Measurements from ENCODE around the gene FBXL17. TPM values are rescaled to one million over a fixed set of nuclear protein-coding genes. Genes with fewer than 3 reads are reported as not detected.
A peak's percentile ranks its signal among the peaks of the same experiment; 100 is the strongest.

Gene FBXL17
- total RNA-seq, 1 donor from 2014 or later, result 15.9 TPM

- no peak for TF ChIP-seq CTCF (IDR thresholded peaks at IDR 0.05; ENCODE audit: unreplicated experiment)
- H3K27ac Mint-ChIP-seq, result no peak overlapping the region
- no peak for DNase-seq (ENCODE audit: low spot score, unreplicated experiment)
- no peak overlapping the region for H3K4me3 Mint-ChIP-seq (ENCODE audit: low read depth)
- no peaks in the 10 kb centered on the region for H3K36me3 Mint-ChIP-seq (ENCODE audit: insufficient read depth)
- H3K4me1 Mint-ChIP-seq (ENCODE audit: low read depth), result peaks cover 31% of the 10 kb centered on the region
- no peaks in the 10 kb centered on the region for H3K9me3 Mint-ChIP-seq (ENCODE audit: low read depth)
- H3K27me3 Mint-ChIP-seq, result no peaks in the 10 kb centered on the region
Measured at GRCh38 chr5:108260858-108261170, 121.1 kb downstream of the FBXL17 start.

- peak; percentile 96 for TF ChIP-seq CTCF (IDR thresholded peaks at IDR 0.05; ENCODE audit: unreplicated experiment)
- Mint-ChIP-seq H3K27ac (peak overlapping the region; percentile 2), H3K9me3 (ENCODE audit: low read depth) (no peaks in the 10 kb centered on the region), H3K4me3 (ENCODE audit: low read depth) (no peak overlapping the region), H3K4me1 (ENCODE audit: low read depth) (peaks cover 34% of the 10 kb centered on the region), H3K36me3 (ENCODE audit: insufficient read depth) (no peaks in the 10 kb centered on the region), H3K27me3 (no peaks in the 10 kb centered on the region)
- DNase-seq (ENCODE audit: low spot score, unreplicated experiment), result peak; percentile 50
Measured at GRCh38 chr5:108260117-108260857, 121.6 kb downstream of the FBXL17 start.

- H3K9me3 Mint-ChIP-seq (ENCODE audit: low read depth), result no peaks in the 10 kb centered on the region
- DNase-seq (ENCODE audit: low spot score, unreplicated experiment), result no peak
- no peak overlapping the region for H3K4me3 Mint-ChIP-seq (ENCODE audit: low read depth)
- no peak for TF ChIP-seq CTCF (IDR thresholded peaks at IDR 0.05; ENCODE audit: unreplicated experiment)
- no peaks in the 10 kb centered on the region for H3K36me3 Mint-ChIP-seq (ENCODE audit: insufficient read depth)
- H3K27me3 Mint-ChIP-seq, result no peaks in the 10 kb centered on the region
- peak overlapping the region; percentile 32 for H3K27ac Mint-ChIP-seq
- peaks cover 37% of the 10 kb centered on the region for H3K4me1 Mint-ChIP-seq (ENCODE audit: low read depth)
Measured at GRCh38 chr5:108259306-108259705, 122.6 kb downstream of the FBXL17 start.

- TF ChIP-seq CTCF (IDR thresholded peaks at IDR 0.05; ENCODE audit: unreplicated experiment), result no peak
- Mint-ChIP-seq H3K9me3 (ENCODE audit: low read depth) (no peaks in the 10 kb centered on the region), H3K4me1 (ENCODE audit: low read depth) (peaks cover 37% of the 10 kb centered on the region), H3K27ac (no peak overlapping the region), H3K36me3 (ENCODE audit: insufficient read depth) (no peaks in the 10 kb centered on the region), H3K4me3 (ENCODE audit: low read depth) (no peak overlapping the region), H3K27me3 (no peaks in the 10 kb centered on the region)
- DNase-seq (ENCODE audit: low spot score, unreplicated experiment), result no peak
Measured at GRCh38 chr5:108257996-108258395, 123.9 kb downstream of the FBXL17 start.

DNA sequence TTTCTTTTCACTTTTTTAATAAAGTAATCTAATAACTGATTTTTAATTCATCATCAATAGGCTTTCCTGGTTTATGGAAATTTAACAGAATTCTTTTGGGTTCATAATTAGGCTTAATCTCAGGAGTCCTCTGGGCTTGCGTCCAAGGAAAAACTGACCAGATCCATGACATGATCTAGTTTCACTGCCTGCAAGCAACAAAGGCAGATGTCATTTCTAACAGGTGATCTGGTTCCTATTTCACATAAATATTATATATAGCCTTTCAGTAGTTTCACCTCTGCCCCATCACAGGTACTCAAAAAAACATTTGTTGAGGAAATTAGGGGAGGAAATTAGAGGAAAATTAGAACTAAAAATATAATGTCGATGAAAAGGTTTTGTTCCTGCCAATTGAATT lies 126.4 kb downstream of the FBXL17 start:
- H3K9me3 Mint-ChIP-seq (ENCODE audit: low read depth), result no peaks in the 10 kb centered on the region
- DNase-seq (ENCODE audit: low spot score, unreplicated experiment), result no peak
- H3K4me1 Mint-ChIP-seq (ENCODE audit: low read depth), result peaks cover 37% of the 10 kb centered on the region
- no peak for TF ChIP-seq CTCF (IDR thresholded peaks at IDR 0.05; ENCODE audit: unreplicated experiment)
- H3K27me3 Mint-ChIP-seq, result no peaks in the 10 kb centered on the region
- H3K36me3 Mint-ChIP-seq (ENCODE audit: insufficient read depth), result no peaks in the 10 kb centered on the region
- no peak overlapping the region for H3K27ac Mint-ChIP-seq
- H3K4me3 Mint-ChIP-seq (ENCODE audit: low read depth), result no peak overlapping the region
